SJCRH30 (cell line): Measurements from ENCODE around the gene COL6A5. TPM values are rescaled to one million over a fixed set of nuclear protein-coding genes. Genes with fewer than 3 reads are reported as not detected.
"Not testable (repeated sequence)": the region's sequence is repeated elsewhere in the genome, so short reads cannot be mapped to it uniquely, and the experiment has no call there.

Experiments used
- DNase-seq, 2 experiments: peaks; one replicate each; pipeline ENCODE4 v3.0.0-alpha.2; 2015 to 2020
- H3K27ac ChIP-seq: fragments of 250-450 bp; sonication (Bioruptor Pico); 2 replicates; pipeline ENCODE4 v1.5.1; 2020; ENCODE audit warnings: mild to moderate bottlenecking, moderate library complexity
- H3K27me3 ChIP-seq: fragments of 250-450 bp; sonication (Bioruptor Pico); 2 replicates; pipeline ENCODE4 v1.5.1; 2020; ENCODE audit warnings: mild to moderate bottlenecking, moderate library complexity
- H3K36me3 ChIP-seq: fragments of 250-450 bp; sonication (Bioruptor Pico); 2 replicates; pipeline ENCODE4 v1.5.1; 2020; ENCODE audit warnings: mild to moderate bottlenecking, moderate library complexity
- H3K4me1 ChIP-seq: fragments of 250-450 bp; sonication (Bioruptor Pico); 2 replicates; pipeline ENCODE4 v1.5.1; 2020; ENCODE audit warnings: mild to moderate bottlenecking, moderate library complexity
- H3K4me3 ChIP-seq: fragments of 250-450 bp; sonication (Bioruptor Pico); 2 replicates; pipeline ENCODE4 v1.5.1; 2020; ENCODE audit warnings: mild to moderate bottlenecking, moderate library complexity
- H3K9me3 ChIP-seq: fragments of 250-450 bp; sonication (Bioruptor Pico); replicated peaks from 2 replicates; pipeline ENCODE4 v1.5.1; 2020; ENCODE audit warnings: mild to moderate bottlenecking, moderate library complexity
- total RNA-seq: library from RNA; depleted of rRNA; stranded (reverse); fragments of >200 nt; shearing (Covaris generic); gene quantifications from 2 replicates; pipeline ENCODE4 v1.2.3, GENCODE V29; 2014; rRNA removed

The COL6A5 gene
- total RNA-seq = not detected in 2 replicates

GRCh38 chr3:130345487-130346079, at the start of gene COL6A5:
TSS of gene COL6A5 (plus strand) at chr3:130345672. CDS start at chr3:130373639, 27,967 bp downstream.
- Histone ChIP-seq H3K4me3 (no peak within 1 kb of the TSS), H3K27ac (no peak within 1 kb of the TSS), H3K36me3 (no peaks in the 10 kb centered on the region), H3K4me1 (no peaks in the 10 kb centered on the region), H3K9me3 (no peaks in the 10 kb centered on the region), H3K27me3 (no peaks in the 10 kb centered on the region)
- DNase-seq = no peak

GRCh38 chr3:130299531-130299930, 45.9 kb upstream of the COL6A5 start:
- Histone ChIP-seq H3K36me3 (no peaks in the 10 kb centered on the region), H3K27me3 (no peaks in the 10 kb centered on the region)

GRCh38 chr3:130300888-130301287, 44.6 kb upstream of the COL6A5 start:
- no peak overlapping the region for H3K27ac ChIP-seq
- H3K9me3 ChIP-seq = no peaks in the 10 kb centered on the region
- H3K36me3 ChIP-seq = no peaks in the 10 kb centered on the region
- no peak for DNase-seq
- no peaks in the 10 kb centered on the region for H3K27me3 ChIP-seq
- H3K4me3 ChIP-seq = no peak overlapping the region
- no peaks in the 10 kb centered on the region for H3K4me1 ChIP-seq

More at GRCh38 chr3:130299531-130299930, 45.9 kb upstream of the COL6A5 start:
- Histone ChIP-seq H3K4me3 (no peak overlapping the region), H3K9me3 (no peaks in the 10 kb centered on the region), H3K27ac (no peak overlapping the region), H3K4me1 (no peaks in the 10 kb centered on the region)
- no peak for DNase-seq

GRCh38 chr3:130310109-130310508, 35.4 kb upstream of the COL6A5 start:
- Histone ChIP-seq H3K27me3 (no peaks in the 10 kb centered on the region), H3K9me3 (no peaks in the 10 kb centered on the region), H3K27ac (no peak overlapping the region), H3K4me3 (no peak overlapping the region), H3K36me3 (no peaks in the 10 kb centered on the region), H3K4me1 (no peaks in the 10 kb centered on the region)
- DNase-seq = no peak

GRCh38 chr3:130312374-130312773, 33.1 kb upstream of the COL6A5 start:
- no peaks in the 10 kb centered on the region for H3K27me3 ChIP-seq
- H3K9me3 ChIP-seq = no peaks in the 10 kb centered on the region
- H3K36me3 ChIP-seq = no peaks in the 10 kb centered on the region
- DNase-seq = no peak
- H3K4me3 ChIP-seq = no peak overlapping the region
- H3K27ac ChIP-seq = no peak overlapping the region
- no peaks in the 10 kb centered on the region for H3K4me1 ChIP-seq

GRCh38 chr3:130316169-130316568, 29.3 kb upstream of the COL6A5 start:
- Histone ChIP-seq H3K4me1 (no peaks in the 10 kb centered on the region), H3K9me3 (no peaks in the 10 kb centered on the region), H3K27ac (no peak overlapping the region), H3K27me3 (no peaks in the 10 kb centered on the region), H3K36me3 (no peaks in the 10 kb centered on the region), H3K4me3 (no peak overlapping the region)
- no peak for DNase-seq

GRCh38 chr3:130323503-130323902, 22.0 kb upstream of the COL6A5 start:
- H3K4me1 ChIP-seq = no peaks in the 10 kb centered on the region
- no peaks in the 10 kb centered on the region for H3K9me3 ChIP-seq
- no peaks in the 10 kb centered on the region for H3K27me3 ChIP-seq
- no peaks in the 10 kb centered on the region for H3K36me3 ChIP-seq
- no peak for DNase-seq
- no peak overlapping the region for H3K27ac ChIP-seq
- H3K4me3 ChIP-seq = no peak overlapping the region

- Histone ChIP-seq H3K9me3 (no peaks in the 10 kb centered on the region), H3K4me3 (no peak overlapping the region), H3K27ac (no peak overlapping the region), H3K27me3 (no peaks in the 10 kb centered on the region), H3K36me3 (no peaks in the 10 kb centered on the region), H3K4me1 (no peaks in the 10 kb centered on the region)
- no peak for DNase-seq
Measured at GRCh38 chr3:130340766-130341165, 4.7 kb upstream of the COL6A5 start.

- DNase-seq = no peak
- H3K9me3 ChIP-seq = no peaks in the 10 kb centered on the region
- H3K4me1 ChIP-seq = no peaks in the 10 kb centered on the region
- no peak overlapping the region for H3K27ac ChIP-seq
- no peaks in the 10 kb centered on the region for H3K27me3 ChIP-seq
- H3K36me3 ChIP-seq = no peaks in the 10 kb centered on the region
- H3K4me3 ChIP-seq = no peak overlapping the region
Measured at GRCh38 chr3:130341388-130341787, 4.1 kb upstream of the COL6A5 start.

- no peak for DNase-seq
- Histone ChIP-seq H3K27ac (no peak overlapping the region), H3K27me3 (no peaks in the 10 kb centered on the region), H3K9me3 (no peaks in the 10 kb centered on the region), H3K36me3 (no peaks in the 10 kb centered on the region), H3K4me1 (no peaks in the 10 kb centered on the region), H3K4me3 (no peak overlapping the region)
Measured at GRCh38 chr3:130341882-130342281, 3.6 kb upstream of the COL6A5 start.

- Histone ChIP-seq H3K4me1 (no peaks in the 10 kb centered on the region), H3K36me3 (no peaks in the 10 kb centered on the region), H3K9me3 (no peaks in the 10 kb centered on the region), H3K27ac (no peak overlapping the region), H3K4me3 (no peak overlapping the region), H3K27me3 (no peaks in the 10 kb centered on the region)
- DNase-seq = no peak
Measured at GRCh38 chr3:130342821-130343661, 2.4 kb upstream of the COL6A5 start.

- H3K27ac ChIP-seq, DNase-seq, H3K36me3 ChIP-seq, H3K4me1 ChIP-seq, H3K9me3 ChIP-seq, H3K4me3 ChIP-seq, H3K27me3 ChIP-seq: not testable (repeated sequence)
Measured at GRCh38 chr3:130348258-130348657, 2.8 kb downstream of the COL6A5 start.

GRCh38 chr3:130354430-130354829, 9.0 kb downstream of the COL6A5 start:
- Histone ChIP-seq H3K36me3 (no peaks in the 10 kb centered on the region), H3K9me3 (no peaks in the 10 kb centered on the region), H3K4me3 (no peak overlapping the region), H3K4me1 (no peaks in the 10 kb centered on the region), H3K27me3 (no peaks in the 10 kb centered on the region), H3K27ac (no peak overlapping the region)
- DNase-seq = no peak

GRCh38 chr3:130374033-130374432, 28.6 kb downstream of the COL6A5 start:
- no peak overlapping the region for H3K27ac ChIP-seq
- DNase-seq = no peak
- H3K9me3 ChIP-seq = no peaks in the 10 kb centered on the region
- no peak overlapping the region for H3K4me3 ChIP-seq
- no peaks in the 10 kb centered on the region for H3K4me1 ChIP-seq
- no peaks in the 10 kb centered on the region for H3K27me3 ChIP-seq
- no peaks in the 10 kb centered on the region for H3K36me3 ChIP-seq

- Histone ChIP-seq H3K36me3 (no peaks in the 10 kb centered on the region), H3K27me3 (no peaks in the 10 kb centered on the region), H3K9me3 (no peaks in the 10 kb centered on the region), H3K27ac (no peak overlapping the region), H3K4me1 (no peaks in the 10 kb centered on the region), H3K4me3 (no peak overlapping the region)
- DNase-seq = no peak
Measured at GRCh38 chr3:130374908-130375307, 29.4 kb downstream of the COL6A5 start.
